HL-60 (cell line): ENCODE measurements around the gene CCL14.

Source experiments
- GABPA ChIP-seq: IDR thresholded peaks from 2 replicates; pipeline ENCODE4 v1.6.1; 2012; ENCODE audit warnings: low read depth
- POLR2AphosphoS5 ChIP-seq: IDR thresholded peaks from 2 replicates; pipeline ENCODE4 v1.6.1; 2012; ENCODE audit warnings: low read depth
- REST ChIP-seq: IDR thresholded peaks from 2 replicates; pipeline ENCODE4 v1.6.1; 2012; ENCODE audit warnings: low read depth; ENCODE audit not compliant: insufficient replicate concordance
- SPI1 ChIP-seq: IDR thresholded peaks from 2 replicates; pipeline ENCODE4 v1.6.1; 2012; ENCODE audit warnings: low read depth, mild to moderate bottlenecking, borderline replicate concordance
- TF ChIP-seq, protein P1 (sequence below): IDR thresholded peaks from one replicate; pipeline ENCODE4 v1.5.1; 2011; ENCODE audit warnings: low read length, control low read depth, inconsistent platforms; ENCODE audit not compliant: insufficient read depth

DNA sequence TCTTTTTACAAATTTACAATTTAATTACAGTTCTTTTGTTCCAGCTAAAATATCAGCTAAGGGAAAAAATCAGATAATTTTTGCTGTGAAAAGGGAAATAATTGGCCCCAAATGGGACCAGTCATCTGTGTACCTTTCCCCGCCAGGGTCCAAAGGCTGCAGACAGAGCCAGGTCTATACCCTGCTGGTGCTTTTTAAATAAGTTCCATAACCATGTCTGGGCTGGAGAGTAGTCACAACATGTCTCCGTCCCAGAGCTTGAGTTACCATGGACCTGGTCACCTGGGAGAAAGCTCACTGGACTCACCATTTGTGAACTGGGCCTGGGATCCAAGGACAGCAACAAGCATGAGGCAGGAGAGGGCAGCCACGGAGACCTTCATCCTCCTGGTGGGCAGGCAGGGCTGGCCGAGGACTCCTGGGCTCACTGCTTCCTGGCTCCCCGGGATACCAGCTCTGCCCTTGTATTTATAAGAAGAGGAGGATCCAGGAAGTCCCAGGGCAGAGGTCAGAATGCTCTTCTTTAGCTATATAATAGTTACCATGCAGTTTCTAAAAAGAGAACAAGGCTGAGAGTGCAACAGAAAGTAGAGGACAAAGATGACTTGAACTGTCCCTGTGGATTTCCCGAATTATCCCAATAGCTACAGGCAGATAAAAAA lies 14.7 kb upstream of the CCL14 start, which contains the start of gene CCL15:
- TF ChIP-seq, protein P1, sequence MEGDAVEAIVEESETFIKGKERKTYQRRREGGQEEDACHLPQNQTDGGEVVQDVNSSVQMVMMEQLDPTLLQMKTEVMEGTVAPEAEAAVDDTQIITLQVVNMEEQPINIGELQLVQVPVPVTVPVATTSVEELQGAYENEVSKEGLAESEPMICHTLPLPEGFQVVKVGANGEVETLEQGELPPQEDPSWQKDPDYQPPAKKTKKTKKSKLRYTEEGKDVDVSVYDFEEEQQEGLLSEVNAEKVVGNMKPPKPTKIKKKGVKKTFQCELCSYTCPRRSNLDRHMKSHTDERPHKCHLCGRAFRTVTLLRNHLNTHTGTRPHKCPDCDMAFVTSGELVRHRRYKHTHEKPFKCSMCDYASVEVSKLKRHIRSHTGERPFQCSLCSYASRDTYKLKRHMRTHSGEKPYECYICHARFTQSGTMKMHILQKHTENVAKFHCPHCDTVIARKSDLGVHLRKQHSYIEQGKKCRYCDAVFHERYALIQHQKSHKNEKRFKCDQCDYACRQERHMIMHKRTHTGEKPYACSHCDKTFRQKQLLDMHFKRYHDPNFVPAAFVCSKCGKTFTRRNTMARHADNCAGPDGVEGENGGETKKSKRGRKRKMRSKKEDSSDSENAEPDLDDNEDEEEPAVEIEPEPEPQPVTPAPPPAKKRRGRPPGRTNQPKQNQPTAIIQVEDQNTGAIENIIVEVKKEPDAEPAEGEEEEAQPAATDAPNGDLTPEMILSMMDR, result no peak
- no peak for TF ChIP-seq SPI1
- no peak for TF ChIP-seq POLR2AphosphoS5
- no peak for TF ChIP-seq GABPA
- no peak for TF ChIP-seq REST
